Neural cell (in vitro differentiated cells): ENCODE data around the gene IPO11. TPM values are rescaled to one million over a fixed set of nuclear protein-coding genes. Genes with fewer than 3 reads are reported as not detected.

ENCODE experiments used
- H2AFZ ChIP-seq: fragments of 200-600, 300-800 bp; sonication (generic), shearing (Covaris generic); 2 replicates; pipeline ENCODE4 v1.6.0; 2014; ENCODE audit warnings: low read depth, mild to moderate bottlenecking, antibody characterized with exemption, low read length, moderate library complexity
- H3F3A ChIP-seq: fragments of 200-600 bp; shearing (Covaris generic); 2 replicates; pipeline ENCODE4 v1.6.1; 2016; ENCODE audit warnings: mild to moderate bottlenecking, moderate library complexity, mixed read lengths, antibody characterized with exemption, low read length; ENCODE audit not compliant: insufficient read depth, poor library complexity, severe bottlenecking
- H3K27ac ChIP-seq: fragments of 200-600, 300-800 bp; sonication (generic), shearing (Covaris generic); 2 replicates; pipeline ENCODE4 v1.5.1; 2014; ENCODE audit warnings: mild to moderate bottlenecking, low read length, moderate library complexity
- H3K27me3 ChIP-seq: fragments of 300-800, 200-600 bp; sonication (generic), shearing (Covaris generic); 2 replicates; pipeline ENCODE4 v1.6.0; 2014; ENCODE audit warnings: mild to moderate bottlenecking, low read depth, low read length, moderate library complexity; ENCODE audit not compliant: insufficient read depth
- H3K36me3 ChIP-seq: fragments of 300-800, 200-600 bp; sonication (generic), shearing (Covaris generic); 2 replicates; pipeline ENCODE4 v1.5.1; 2014; ENCODE audit warnings: mild to moderate bottlenecking, antibody characterized with exemption, low read length, moderate library complexity; ENCODE audit not compliant: insufficient read depth
- H3K4me2 ChIP-seq: fragments of 300-800, 200-600 bp; sonication (generic), shearing (Covaris generic); 2 replicates; pipeline ENCODE4 v1.6.0; 2014; ENCODE audit warnings: mild to moderate bottlenecking, low read length
- H3K4me3 ChIP-seq: fragments of 300-800, 200-600 bp; sonication (generic), shearing (Covaris generic); 2 replicates; pipeline ENCODE4 v1.5.1; 2014; ENCODE audit warnings: mild to moderate bottlenecking, low read length, moderate library complexity
- H3K79me2 ChIP-seq: fragments of 200-600 bp; shearing (Covaris generic); replicated peaks from 2 replicates; pipeline ENCODE4 v1.6.0; 2014; ENCODE audit warnings: mild to moderate bottlenecking, low read length, moderate library complexity; ENCODE audit not compliant: insufficient read depth
- H3K9ac ChIP-seq: fragments of 300-800, 200-600 bp; sonication (generic), shearing (Covaris generic); 2 replicates; pipeline ENCODE4 v1.6.1; 2016; ENCODE audit warnings: mild to moderate bottlenecking, low read length, mixed read lengths
- H3K9me2 ChIP-seq: fragments of 200-600 bp; shearing (Covaris generic); 2 replicates; pipeline ENCODE4 v1.6.1; 2016; ENCODE audit warnings: mild to moderate bottlenecking, low read length, mixed read lengths; ENCODE audit not compliant: insufficient read depth
- H3K9me3 ChIP-seq: fragments of 200-600, 300-800 bp; sonication (generic), shearing (Covaris generic); 2 replicates; pipeline ENCODE4 v1.6.1; 2016; ENCODE audit warnings: mild to moderate bottlenecking, mixed run types, low read length, moderate library complexity, mixed read lengths
- H4K20me1 ChIP-seq: fragments of 200-600 bp; shearing (Covaris generic); 2 replicates; pipeline ENCODE4 v1.6.1; 2016; ENCODE audit warnings: mild to moderate bottlenecking, mixed run types; ENCODE audit not compliant: insufficient read depth
- EP300 ChIP-seq: fragments of 450-650 bp; conservative IDR thresholded peaks from 2 replicates; pipeline ENCODE4 v1.6.1; 2014; ENCODE audit warnings: antibody characterized with exemption, mild to moderate bottlenecking, moderate library complexity; ENCODE audit not compliant: poor library complexity, severe bottlenecking
- EZH2 ChIP-seq: fragments of 200-600, 300-800 bp; shearing (Covaris generic), sonication (generic); IDR thresholded peaks from 2 replicates; pipeline ENCODE4 v1.6.1; 2014; ENCODE audit warnings: antibody characterized with exemption, low read length, borderline replicate concordance, mild to moderate bottlenecking; ENCODE audit not compliant: insufficient read depth, poor library complexity, severe bottlenecking
- MXI1 ChIP-seq: fragments of 450-650 bp; conservative IDR thresholded peaks from 2 replicates; pipeline ENCODE4 v1.6.1; 2014; ENCODE audit warnings: antibody characterized with exemption, mild to moderate bottlenecking; ENCODE audit not compliant: poor library complexity, severe bottlenecking
- POLR2AphosphoS5 ChIP-seq: IDR thresholded peaks from 2 replicates; pipeline ENCODE4 v1.6.1; 2012
- RAD21 ChIP-seq: fragments of 450-650 bp; conservative IDR thresholded peaks from 2 replicates; pipeline ENCODE4 v1.6.1; 2014; ENCODE audit warnings: antibody characterized with exemption, mild to moderate bottlenecking, moderate library complexity
- REST ChIP-seq: IDR thresholded peaks from 2 replicates; pipeline ENCODE4 v1.6.1; 2012; ENCODE audit warnings: borderline replicate concordance
- SMC3 ChIP-seq: fragments of 450-650 bp; conservative IDR thresholded peaks from 2 replicates; pipeline ENCODE4 v1.6.1; 2014; ENCODE audit warnings: antibody characterized with exemption, mild to moderate bottlenecking, moderate library complexity; ENCODE audit not compliant: poor library complexity
- TAF1 ChIP-seq: IDR thresholded peaks from 2 replicates; pipeline ENCODE4 v1.6.1; 2012; ENCODE audit warnings: low read depth
- polyA plus RNA-seq: library from polyadenylated mRNA; depleted of rRNA; stranded (reverse); fragments of >200 nt; gene quantifications from 2 replicates; pipeline ENCODE4 v1.2.3, GENCODE V29; 2014
- TF ChIP-seq, protein P1 (sequence below): fragments of 450-650 bp; IDR thresholded peaks from 2 replicates; pipeline ENCODE4 v1.5.1; 2014; ENCODE audit warnings: antibody characterized with exemption, mild to moderate bottlenecking, moderate library complexity; ENCODE audit not compliant: poor library complexity, severe bottlenecking

IPO11 gene
- polyA plus RNA-seq, 1 donor from 2014 or later = 12.5 TPM

- Histone ChIP-seq H3K4me3 (no peak overlapping the region), H3K9ac (no peak overlapping the region), H4K20me1 (no peaks in the 10 kb centered on the region), H2AFZ (no peak overlapping the region), H3K79me2 (no peaks in the 10 kb centered on the region), H3K27me3 (no peaks in the 10 kb centered on the region), H3K36me3 (peaks cover 20% of the 10 kb centered on the region), H3K9me3 (no peaks in the 10 kb centered on the region), H3K4me2 (no peak overlapping the region), H3K9me2 (no peaks in the 10 kb centered on the region), H3F3A (no peaks in the 10 kb centered on the region), H3K27ac (no peak overlapping the region)
- TF ChIP-seq REST = no peak
- no peak for TF ChIP-seq EP300
- TF ChIP-seq RAD21 = no peak
- TF ChIP-seq, protein P1, sequence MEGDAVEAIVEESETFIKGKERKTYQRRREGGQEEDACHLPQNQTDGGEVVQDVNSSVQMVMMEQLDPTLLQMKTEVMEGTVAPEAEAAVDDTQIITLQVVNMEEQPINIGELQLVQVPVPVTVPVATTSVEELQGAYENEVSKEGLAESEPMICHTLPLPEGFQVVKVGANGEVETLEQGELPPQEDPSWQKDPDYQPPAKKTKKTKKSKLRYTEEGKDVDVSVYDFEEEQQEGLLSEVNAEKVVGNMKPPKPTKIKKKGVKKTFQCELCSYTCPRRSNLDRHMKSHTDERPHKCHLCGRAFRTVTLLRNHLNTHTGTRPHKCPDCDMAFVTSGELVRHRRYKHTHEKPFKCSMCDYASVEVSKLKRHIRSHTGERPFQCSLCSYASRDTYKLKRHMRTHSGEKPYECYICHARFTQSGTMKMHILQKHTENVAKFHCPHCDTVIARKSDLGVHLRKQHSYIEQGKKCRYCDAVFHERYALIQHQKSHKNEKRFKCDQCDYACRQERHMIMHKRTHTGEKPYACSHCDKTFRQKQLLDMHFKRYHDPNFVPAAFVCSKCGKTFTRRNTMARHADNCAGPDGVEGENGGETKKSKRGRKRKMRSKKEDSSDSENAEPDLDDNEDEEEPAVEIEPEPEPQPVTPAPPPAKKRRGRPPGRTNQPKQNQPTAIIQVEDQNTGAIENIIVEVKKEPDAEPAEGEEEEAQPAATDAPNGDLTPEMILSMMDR = no peak
- no peak for TF ChIP-seq TAF1
- no peak for TF ChIP-seq EZH2
- TF ChIP-seq MXI1 = no peak
- no peak for TF ChIP-seq SMC3
These were observed 41.2 kb upstream of the IPO11 start for GRCh38 chr5:62371409-62371808.

- no peaks in the 10 kb centered on the region for H3K9me3 ChIP-seq
- no peak overlapping the region for H3K27ac ChIP-seq
- H3K79me2 ChIP-seq = no peaks in the 10 kb centered on the region
- H4K20me1 ChIP-seq = no peaks in the 10 kb centered on the region
- H3K9ac ChIP-seq = no peak overlapping the region
- H3K9me2 ChIP-seq = no peaks in the 10 kb centered on the region
- H3K4me3 ChIP-seq = no peak overlapping the region
- TF ChIP-seq RAD21 (no peak), EP300 (no peak), MXI1 (no peak), EZH2 (no peak), TAF1 (no peak), POLR2AphosphoS5 (no peak), REST (no peak), SMC3 (no peak)
- TF ChIP-seq, protein P1 = no peak
- no peak overlapping the region for H2AFZ ChIP-seq
- H3K36me3 ChIP-seq = peaks cover 20% of the 10 kb centered on the region
- no peak overlapping the region for H3K4me2 ChIP-seq
- no peaks in the 10 kb centered on the region for H3K27me3 ChIP-seq
- H3F3A ChIP-seq = no peaks in the 10 kb centered on the region
These were observed 40.0 kb upstream of the IPO11 start for GRCh38 chr5:62372600-62372999.
